ENCODE measurements around the gene ETFA. TPM values are rescaled to one million over a fixed set of nuclear protein-coding genes. Genes with fewer than 3 reads are reported as not detected.

Gene ETFA
- total and polyA plus RNA-seq, 9 of the 15 experiments (the other 6 are each of a cell fraction or from before 2014, with no cell fraction given) = 130 to 543 (median 232) TPM

- TF ChIP-seq AFF1 (IDR thresholded peaks at IDR 0.05; ENCODE audit: low read depth in 1 of 2, partially characterized antibody in 2 of 2) = peak in 1 of 2 experiments; percentile 50
- TF ChIP-seq YY1 (IDR thresholded peaks at IDR 0.05; ENCODE audit: borderline replicate concordance in 1 of 3, control insufficient read depth in 1 of 3, extremely low read depth in 1 of 3, insufficient read depth in 3 of 3, insufficient read length in 1 of 3, insufficient replicate concordance in 2 of 3, low read depth in 1 of 3, low read length in 2 of 3) = peak; percentile 27 to 92 (median 78)
- TF ChIP-seq RAD51 (IDR thresholded peaks at IDR 0.05; ENCODE audit: borderline replicate concordance, low read depth) = peak; percentile 64; the same call in 1 of the 2 replicates
- peak; percentile 89 for TF ChIP-seq USF2 (CRISPR knock-in tag; IDR thresholded peaks at IDR 0.05)
- no peak for TF ChIP-seq MBD1 (CRISPR knock-in tag; IDR thresholded peaks at IDR 0.05)
- peak; percentile 76 to 78 for TF ChIP-seq SIX5 (IDR thresholded peaks at IDR 0.05; ENCODE audit: borderline replicate concordance in 1 of 2, insufficient read depth in 1 of 2, low read depth in 1 of 2, low read length in 2 of 2)
- TF ChIP-seq HCFC1 (IDR thresholded peaks at IDR 0.05; ENCODE audit: low read depth, low read length) = peak; percentile 89
Measured at GRCh38 chr15:76169018-76169417, 142.3 kb downstream of the ETFA start (continued).
